ENCODE results near the gene RNF168. TPM values are rescaled to one million over a fixed set of nuclear protein-coding genes. Genes with fewer than 3 reads are reported as not detected.
"Not testable (repeated sequence)": the region's sequence is repeated elsewhere in the genome, so short reads cannot be mapped to it uniquely, and the experiment has no call there.

Gene RNF168
- total and polyA plus RNA-seq, 4 donors, result 7.2 to 25.7 (median 13.0) TPM

DNA sequence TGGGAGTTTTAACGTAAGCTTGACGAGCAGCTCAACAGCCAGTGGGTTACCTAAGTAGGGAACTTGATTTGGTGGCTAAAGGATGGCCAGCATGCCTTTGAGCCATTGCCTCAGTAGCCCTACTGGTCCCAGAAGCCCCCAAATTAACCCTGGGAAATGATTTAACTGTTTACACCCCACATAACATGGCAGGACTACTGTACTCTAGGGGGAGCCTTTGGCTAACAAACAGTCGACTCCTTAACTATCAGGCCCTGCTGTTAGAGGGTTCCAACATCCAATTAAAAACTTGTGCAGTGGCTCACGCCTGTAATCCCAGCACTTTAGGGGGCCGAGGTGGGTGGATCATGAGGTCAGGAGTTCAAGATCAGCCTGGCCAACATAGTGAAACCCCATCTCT lies 21.0 kb upstream of the RNF168 start:
- peaks cover 0 to 5% (median 0%) of the 10 kb centered on the region in 5 donors for H3K4me1 ChIP-seq (ENCODE audit: control insufficient read depth in 5 of 5, insufficient read depth in 5 of 5, low read length in 5 of 5)
- no peak for ATAC-seq (ENCODE audit: insufficient read depth, low FRiP score)

DNA sequence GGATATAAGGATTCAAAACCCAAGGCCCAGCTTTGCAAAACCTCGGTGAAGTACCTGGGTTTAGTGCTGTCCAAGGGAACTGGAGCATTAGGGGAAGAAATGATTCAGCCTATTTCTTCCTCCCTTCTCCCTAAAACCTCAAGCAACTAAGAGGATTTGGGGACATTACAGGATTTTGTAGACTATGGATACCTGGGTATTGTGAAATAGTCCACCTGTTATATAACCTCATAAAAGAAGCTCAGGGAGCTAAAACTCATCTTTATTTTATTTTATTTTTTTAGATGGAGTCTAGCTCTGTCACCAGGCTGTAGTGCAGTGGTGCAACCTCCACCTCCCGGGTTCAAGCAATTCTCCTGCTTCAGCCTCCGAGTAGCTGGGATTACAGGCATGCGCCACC lies 20.3 kb upstream of the RNF168 start:
- no peak for ATAC-seq (ENCODE audit: insufficient read depth, low FRiP score)
- H3K9me3 ChIP-seq (ENCODE audit: control insufficient read depth in 4 of 4, insufficient read depth in 3 of 4, low read length in 3 of 4), result peaks cover 2 to 23% (median 12%) of the 10 kb centered on the region in 4 donors
- DNase-seq, result no peak
- no peaks in the 10 kb centered on the region for H3K27me3 ChIP-seq (ENCODE audit: control insufficient read depth in 3 of 3, insufficient read depth in 3 of 3, low read length in 2 of 3)
- TF ChIP-seq, protein P1, sequence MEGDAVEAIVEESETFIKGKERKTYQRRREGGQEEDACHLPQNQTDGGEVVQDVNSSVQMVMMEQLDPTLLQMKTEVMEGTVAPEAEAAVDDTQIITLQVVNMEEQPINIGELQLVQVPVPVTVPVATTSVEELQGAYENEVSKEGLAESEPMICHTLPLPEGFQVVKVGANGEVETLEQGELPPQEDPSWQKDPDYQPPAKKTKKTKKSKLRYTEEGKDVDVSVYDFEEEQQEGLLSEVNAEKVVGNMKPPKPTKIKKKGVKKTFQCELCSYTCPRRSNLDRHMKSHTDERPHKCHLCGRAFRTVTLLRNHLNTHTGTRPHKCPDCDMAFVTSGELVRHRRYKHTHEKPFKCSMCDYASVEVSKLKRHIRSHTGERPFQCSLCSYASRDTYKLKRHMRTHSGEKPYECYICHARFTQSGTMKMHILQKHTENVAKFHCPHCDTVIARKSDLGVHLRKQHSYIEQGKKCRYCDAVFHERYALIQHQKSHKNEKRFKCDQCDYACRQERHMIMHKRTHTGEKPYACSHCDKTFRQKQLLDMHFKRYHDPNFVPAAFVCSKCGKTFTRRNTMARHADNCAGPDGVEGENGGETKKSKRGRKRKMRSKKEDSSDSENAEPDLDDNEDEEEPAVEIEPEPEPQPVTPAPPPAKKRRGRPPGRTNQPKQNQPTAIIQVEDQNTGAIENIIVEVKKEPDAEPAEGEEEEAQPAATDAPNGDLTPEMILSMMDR (IDR thresholded peaks at IDR 0.05; ENCODE audit: control extremely low read depth, extremely low read depth), result no peak
- no peak overlapping the region for H3K9ac ChIP-seq (ENCODE audit: insufficient read depth in 1 of 2, low read length in 2 of 2)
- no peaks in the 10 kb centered on the region for H3K36me3 ChIP-seq (ENCODE audit: control insufficient read depth in 4 of 4, insufficient read depth in 4 of 4, low read length in 4 of 4)
- H3K27ac ChIP-seq (ENCODE audit: low read depth in 1 of 2, low read length in 1 of 2), result no peak overlapping the region
- H3K4me3 ChIP-seq, result no peak overlapping the region
- 97 to 98% methylated on average over 4 of the region's 4 CpGs for WGBS, 2 donors
- H3K4me1 ChIP-seq (ENCODE audit: control insufficient read depth in 5 of 5, insufficient read depth in 5 of 5, low read length in 5 of 5), result peaks cover 0 to 4% (median 0%) of the 10 kb centered on the region in 5 donors

More for the DNA sequence above, 21.0 kb upstream of the RNF168 start:
- TF ChIP-seq, protein P1 (IDR thresholded peaks at IDR 0.05; ENCODE audit: control extremely low read depth, extremely low read depth), result no peak
- no peak for DNase-seq
- no peak overlapping the region for H3K27ac ChIP-seq (ENCODE audit: low read depth in 1 of 2, low read length in 1 of 2)
- H3K27me3 ChIP-seq (ENCODE audit: control insufficient read depth in 3 of 3, insufficient read depth in 3 of 3, low read length in 2 of 3), result no peaks in the 10 kb centered on the region
- H3K4me3 ChIP-seq, result no peak overlapping the region
- H3K9ac ChIP-seq (ENCODE audit: insufficient read depth in 1 of 2, low read length in 2 of 2), result no peak overlapping the region
- no peaks in the 10 kb centered on the region for H3K36me3 ChIP-seq (ENCODE audit: control insufficient read depth in 4 of 4, insufficient read depth in 4 of 4, low read length in 4 of 4)
- peaks cover 0 to 19% (median 8%) of the 10 kb centered on the region in 4 donors for H3K9me3 ChIP-seq (ENCODE audit: control insufficient read depth in 4 of 4, insufficient read depth in 3 of 4, low read length in 3 of 4)
- WGBS, 2 donors, result 61 to 66% methylated on average over 5 of the region's 5 CpGs

DNA sequence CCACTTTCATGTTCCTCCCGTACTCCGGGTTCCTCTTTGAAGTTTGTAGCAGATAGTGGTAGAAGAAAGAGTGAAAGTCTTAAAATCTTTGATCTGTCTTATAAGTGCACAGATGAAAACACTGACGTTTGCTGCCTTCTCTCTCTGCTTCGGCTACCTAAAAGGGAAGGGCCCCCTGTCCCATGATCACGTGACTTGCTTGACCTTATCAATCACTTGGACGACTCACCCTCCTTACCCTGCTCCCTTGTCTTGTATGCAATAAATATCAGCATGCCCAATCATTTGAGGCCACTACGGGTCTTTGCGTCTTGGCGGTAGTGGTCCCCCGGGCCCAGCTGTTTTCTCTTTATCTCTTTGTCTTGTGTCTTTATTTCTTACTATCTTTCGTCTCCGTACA lies 17.7 kb upstream of the RNF168 start:
- H3K36me3 ChIP-seq (ENCODE audit: control insufficient read depth in 4 of 4, insufficient read depth in 4 of 4, low read length in 4 of 4); H3K9ac ChIP-seq (ENCODE audit: insufficient read depth in 1 of 2, low read length in 2 of 2); DNase-seq; ATAC-seq (ENCODE audit: insufficient read depth, low FRiP score); H3K4me3 ChIP-seq; H3K27me3 ChIP-seq (ENCODE audit: control insufficient read depth in 3 of 3, insufficient read depth in 3 of 3, low read length in 2 of 3); H3K4me1 ChIP-seq (ENCODE audit: control insufficient read depth in 5 of 5, insufficient read depth in 5 of 5, low read length in 5 of 5); H3K27ac ChIP-seq (ENCODE audit: low read depth in 1 of 2, low read length in 1 of 2): not testable (repeated sequence)
- H3K9me3 ChIP-seq (ENCODE audit: control insufficient read depth in 4 of 4, insufficient read depth in 3 of 4, low read length in 3 of 4), result peaks cover 2 to 33% (median 16%) of the 10 kb centered on the region in 4 donors
- 87 to 95% methylated on average over 12 of the region's 12 CpGs for WGBS, 2 donors

DNA sequence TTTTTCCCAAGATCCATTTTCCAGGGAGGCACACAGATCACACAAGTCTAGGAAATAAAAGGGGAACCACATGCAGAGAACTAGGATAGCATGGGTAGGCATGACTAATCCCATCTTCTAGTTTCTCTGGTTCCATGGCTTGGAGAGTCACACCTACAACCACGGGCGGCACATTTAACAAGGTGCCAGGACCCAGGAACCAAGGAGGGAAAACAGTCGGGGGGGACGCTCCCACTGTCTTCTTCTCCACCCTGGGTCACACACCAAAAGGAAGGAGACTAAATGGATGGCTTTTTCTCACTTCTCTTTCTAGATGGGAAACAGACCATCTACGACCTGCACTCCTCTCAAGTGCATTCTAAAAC lies 16.1 kb upstream of the RNF168 start:
- 84% methylated on average over 5 of the region's 5 CpGs for WGBS, 2 donors
- TF ChIP-seq, protein P1 (IDR thresholded peaks at IDR 0.05; ENCODE audit: control extremely low read depth, extremely low read depth), result no peak
- no peak overlapping the region for H3K9ac ChIP-seq (ENCODE audit: insufficient read depth in 1 of 2, low read length in 2 of 2)
- no peaks in the 10 kb centered on the region for H3K27me3 ChIP-seq (ENCODE audit: control insufficient read depth in 3 of 3, insufficient read depth in 3 of 3, low read length in 2 of 3)
- H3K36me3 ChIP-seq (ENCODE audit: control insufficient read depth in 4 of 4, insufficient read depth in 4 of 4, low read length in 4 of 4), result no peaks in the 10 kb centered on the region
- no peak overlapping the region for H3K4me3 ChIP-seq
- ATAC-seq (ENCODE audit: insufficient read depth, low FRiP score) (no peak), DNase-seq (peak in 1 of 3 donors; percentile 3)
- H3K27ac ChIP-seq (ENCODE audit: low read depth in 1 of 2, low read length in 1 of 2), result no peak overlapping the region
- H3K4me1 ChIP-seq (ENCODE audit: control insufficient read depth in 5 of 5, insufficient read depth in 5 of 5, low read length in 5 of 5), result no peaks in the 10 kb centered on the region
- peaks cover 2 to 33% (median 16%) of the 10 kb centered on the region in 4 donors for H3K9me3 ChIP-seq (ENCODE audit: control insufficient read depth in 4 of 4, insufficient read depth in 3 of 4, low read length in 3 of 4)

All from lung (tissue), 12 donors.